HG03378 (cell line): ENCODE data around the gene RPP30.
A peak's percentile ranks its signal among the peaks of the same experiment; 100 is the strongest.
"Not testable (repeated sequence)": the region's sequence is repeated elsewhere in the genome, so short reads cannot be mapped to it uniquely, and the experiment has no call there.

ENCODE experiments used
- ATAC-seq: cut with Tn5 transposase; IDR thresholded peaks from one replicate; pipeline ENCODE4 v1.9.1; 2021; ENCODE audit warnings: mild to moderate bottlenecking, moderate library complexity; ENCODE audit not compliant: unreplicated experiment

RPP30 gene

GRCh38 chr10:90939116-90939515 lies 67.3 kb downstream of the RPP30 start:
- ATAC-seq = no peak

GRCh38 chr10:90939648-90940047 lies 67.9 kb downstream of the RPP30 start:
- no peak for ATAC-seq

GRCh38 chr10:90942980-90943379 lies 71.2 kb downstream of the RPP30 start:
- not testable (repeated sequence) for ATAC-seq

- ATAC-seq = no peak
These were observed 73.0 kb downstream of the RPP30 start for GRCh38 chr10:90944749-90945148.

- no peak for ATAC-seq
These were observed 73.8 kb downstream of the RPP30 start for GRCh38 chr10:90945491-90946070.

GRCh38 chr10:90947030-90947960 lies 75.5 kb downstream of the RPP30 start:
- ATAC-seq = peak; percentile 89
